ENCODE data around the gene TRIM24.
"Not testable (repeated sequence)": the region's sequence is repeated elsewhere in the genome, so short reads cannot be mapped to it uniquely, and the experiment has no call there.

Gene TRIM24

GRCh38 chr7:138493535-138493934 is 33.5 kb downstream of the TRIM24 start:
- DNase-seq (ENCODE audit: low spot score) = no peak

GRCh38 chr7:138495485-138495884 is 35.4 kb downstream of the TRIM24 start:
- no peak for DNase-seq (ENCODE audit: low spot score)

- DNase-seq (ENCODE audit: low spot score) = no peak
Observed at GRCh38 chr7:138499340-138499739, 39.3 kb downstream of the TRIM24 start.

GRCh38 chr7:138500303-138500702 is 40.2 kb downstream of the TRIM24 start:
- not testable (repeated sequence) for DNase-seq (ENCODE audit: low spot score)

GRCh38 chr7:138500892-138501291 is 40.8 kb downstream of the TRIM24 start:
- no peak for DNase-seq (ENCODE audit: low spot score)

- DNase-seq (ENCODE audit: low spot score) = no peak
Observed at GRCh38 chr7:138502023-138502767, 42.1 kb downstream of the TRIM24 start.

GRCh38 chr7:138505361-138505873 is 45.4 kb downstream of the TRIM24 start:
- no peak for DNase-seq (ENCODE audit: low spot score)

GRCh38 chr7:138506764-138507163 is 46.7 kb downstream of the TRIM24 start:
- DNase-seq (ENCODE audit: low spot score) = no peak

- no peak for DNase-seq (ENCODE audit: low spot score)
Observed at GRCh38 chr7:138510003-138510402, 49.9 kb downstream of the TRIM24 start.

- no peak for DNase-seq (ENCODE audit: low spot score)
Observed at GRCh38 chr7:138512092-138512858, 52.2 kb downstream of the TRIM24 start.

- DNase-seq (ENCODE audit: low spot score) = no peak
Observed at GRCh38 chr7:138512885-138513284, 52.8 kb downstream of the TRIM24 start.

- no peak for DNase-seq (ENCODE audit: low spot score)
Observed at GRCh38 chr7:138513344-138513871, 53.3 kb downstream of the TRIM24 start.

- DNase-seq (ENCODE audit: low spot score) = no peak
Observed at GRCh38 chr7:138514044-138514443, 54.0 kb downstream of the TRIM24 start.

GRCh38 chr7:138515001-138515528 is 55.0 kb downstream of the TRIM24 start:
- peak; percentile 6 for DNase-seq (ENCODE audit: low spot score)

GRCh38 chr7:138519061-138519798 is 59.2 kb downstream of the TRIM24 start:
- DNase-seq (ENCODE audit: low spot score) = no peak

GRCh38 chr7:138520742-138521141 is 60.7 kb downstream of the TRIM24 start:
- no peak for DNase-seq (ENCODE audit: low spot score)

- no peak for DNase-seq (ENCODE audit: low spot score)
Observed at GRCh38 chr7:138521837-138522461, 61.9 kb downstream of the TRIM24 start.

GRCh38 chr7:138524259-138524658 is 64.2 kb downstream of the TRIM24 start:
- no peak for DNase-seq (ENCODE audit: low spot score)

- DNase-seq (ENCODE audit: low spot score) = no peak
Observed at GRCh38 chr7:138525757-138526156, 65.7 kb downstream of the TRIM24 start.

GRCh38 chr7:138527746-138528223 is 67.7 kb downstream of the TRIM24 start:
- DNase-seq (ENCODE audit: low spot score) = no peak

GRCh38 chr7:138536833-138537232 is 76.8 kb downstream of the TRIM24 start:
- not testable (repeated sequence) for DNase-seq (ENCODE audit: low spot score)
